NCI-H524 (cell line): ENCODE data around the gene ARHGEF7.
"Not testable (repeated sequence)": the region's sequence is repeated elsewhere in the genome, so short reads cannot be mapped to it uniquely, and the experiment has no call there.

ENCODE experiments used
- DNase-seq, 2 experiments: peaks; one replicate each; lab custom pipeline; 2025; lab: John Stamatoyannopoulos, UW

ARHGEF7 gene

DNA sequence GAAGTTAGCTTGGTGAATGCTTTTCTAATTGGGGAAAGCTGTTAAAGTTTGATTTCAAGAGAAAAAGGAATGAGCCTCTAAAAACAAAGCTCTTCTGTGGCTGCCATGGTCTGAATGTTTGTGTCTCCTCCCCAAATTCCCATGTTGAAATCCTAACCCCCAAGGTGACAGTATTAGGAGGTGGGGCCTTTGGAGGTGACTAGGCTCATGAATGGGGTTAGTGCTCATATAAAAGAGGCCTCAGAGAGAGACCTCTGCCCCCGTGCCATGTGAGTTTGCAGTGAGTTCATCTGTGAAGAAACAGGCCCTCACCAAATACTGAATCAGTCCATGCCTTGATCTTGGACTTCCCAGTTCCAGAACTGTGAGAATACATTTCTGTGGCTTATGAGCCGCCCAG lies 56.5 kb downstream of the ARHGEF7 start:
- no peak for DNase-seq

DNA sequence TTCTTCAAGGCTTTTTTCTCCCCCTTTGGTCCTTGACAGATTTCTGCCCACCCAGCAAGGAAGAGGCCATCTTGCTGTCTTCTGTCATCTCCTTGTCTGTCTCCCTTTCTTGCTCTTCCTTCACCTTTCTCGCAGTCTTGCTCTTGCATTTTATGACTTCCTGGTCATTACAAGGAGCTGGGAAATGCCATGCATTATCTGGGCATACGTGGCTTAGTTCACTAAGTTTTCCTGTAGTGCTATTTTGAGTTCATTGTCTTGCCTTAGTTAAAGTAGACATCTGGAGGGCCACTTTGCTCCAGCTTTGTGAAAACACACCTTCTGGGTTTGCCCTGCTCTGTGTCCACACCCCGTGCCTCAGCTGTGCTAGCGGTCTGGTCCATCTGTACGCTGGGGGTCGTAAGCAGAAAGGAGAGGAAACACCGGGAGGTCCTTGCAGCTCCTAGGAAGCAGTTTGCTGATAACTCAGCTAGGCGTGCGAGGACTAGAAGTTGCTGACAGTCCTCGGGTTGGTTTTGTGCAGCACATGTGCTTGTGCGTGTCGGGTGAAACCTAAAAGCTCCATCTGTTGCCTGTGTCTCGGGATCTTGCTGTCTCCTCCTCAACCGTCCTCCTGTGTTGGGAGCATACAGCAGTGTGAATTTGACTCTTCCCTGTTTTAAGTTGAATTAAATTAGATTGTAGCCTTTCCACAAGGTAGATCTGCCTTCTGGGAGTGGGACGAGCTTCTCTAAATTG lies 59.4 kb downstream of the ARHGEF7 start:
- peak; percentile 27 to 63 for DNase-seq

DNA sequence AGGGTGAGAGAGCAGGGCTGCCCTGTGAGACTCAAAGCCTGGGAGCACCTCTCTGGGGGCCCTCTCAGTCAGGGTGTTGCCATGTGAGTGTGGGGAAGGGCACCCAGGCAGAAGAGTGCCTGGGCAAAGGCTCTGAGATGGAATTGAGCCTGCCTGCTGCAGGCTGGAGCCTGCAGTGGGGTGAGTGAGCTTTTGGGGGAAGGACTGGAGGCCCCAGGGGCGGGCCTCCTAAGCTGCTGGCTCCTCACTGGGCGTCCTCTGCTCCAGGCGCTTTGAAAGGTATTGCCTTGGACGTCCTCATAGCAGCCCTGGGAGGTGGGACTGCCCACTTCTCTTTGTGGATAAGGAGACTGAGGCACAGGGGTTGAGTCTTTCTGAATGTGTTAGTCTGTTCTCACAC lies 60.3 kb downstream of the ARHGEF7 start:
- DNase-seq: no peak

DNA sequence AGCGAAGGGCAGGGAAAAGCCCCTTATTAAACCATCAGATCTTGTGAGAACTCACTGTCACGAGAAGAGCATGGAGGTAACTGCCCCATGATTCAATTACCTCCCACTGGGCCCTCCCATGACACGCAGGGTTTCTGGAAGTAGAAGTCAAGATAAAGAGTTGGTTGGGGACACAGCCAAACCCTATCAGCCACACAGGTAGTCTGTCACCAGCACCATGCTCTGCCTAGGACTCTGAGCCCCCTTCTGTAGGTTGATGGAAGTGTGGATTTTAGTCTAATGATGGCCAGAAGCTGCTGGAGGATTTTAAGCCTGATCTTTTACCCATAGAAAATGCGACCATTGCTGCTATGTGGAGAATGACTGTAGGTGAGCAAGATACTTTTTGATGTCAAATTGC lies 60.8 kb downstream of the ARHGEF7 start:
- no peak for DNase-seq

DNA sequence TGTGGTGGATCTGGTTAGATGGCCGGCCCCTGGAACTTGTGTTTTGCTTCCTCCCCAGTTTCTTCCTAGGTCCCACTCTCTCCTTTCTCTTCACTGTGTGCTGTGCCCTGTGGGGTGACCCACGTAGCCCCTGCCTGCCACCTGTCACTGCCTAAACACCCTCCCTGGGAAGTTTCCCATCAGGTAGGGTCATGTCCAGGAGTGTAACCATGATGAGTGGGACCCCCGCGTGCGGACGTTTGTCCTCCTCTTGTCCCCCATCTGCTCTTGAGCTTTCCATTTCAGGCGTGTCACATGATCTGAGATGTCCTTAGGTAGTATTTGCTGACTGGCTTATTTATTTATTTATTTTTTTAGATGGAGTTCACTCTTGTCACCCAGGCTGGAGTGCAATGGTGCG lies 61.3 kb downstream of the ARHGEF7 start:
- no peak for DNase-seq

DNA sequence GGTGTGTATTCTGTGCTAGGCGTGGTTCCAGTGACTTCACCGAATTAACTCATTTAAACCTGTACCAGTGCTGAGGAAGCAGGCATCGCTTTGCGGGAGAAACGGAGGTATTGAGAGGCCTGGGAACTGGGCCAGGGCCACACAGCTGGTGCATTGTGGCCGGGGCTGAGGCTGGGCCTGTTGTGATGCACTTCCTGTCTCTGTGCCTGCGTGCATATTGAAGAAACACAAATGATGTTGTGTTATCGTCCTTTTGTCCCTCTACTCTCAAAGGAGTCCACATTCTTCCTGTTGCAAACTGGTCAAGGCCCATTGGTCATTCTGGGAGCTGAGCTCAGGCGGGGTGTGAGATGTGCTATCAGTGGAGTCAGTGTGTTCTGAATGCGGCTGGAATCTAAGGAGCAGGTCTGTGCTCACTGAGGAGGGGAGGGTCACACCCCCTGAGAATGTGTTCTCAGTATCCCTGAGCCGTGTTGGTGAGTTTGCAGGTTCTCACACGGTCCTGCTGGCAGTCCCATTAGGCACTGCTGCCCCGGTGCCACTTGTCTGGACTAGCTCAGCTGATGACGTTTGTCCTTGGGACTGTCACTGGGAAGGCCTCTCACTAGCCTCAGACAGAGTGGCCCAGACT lies 62.1 kb downstream of the ARHGEF7 start:
- DNase-seq: no peak

DNA sequence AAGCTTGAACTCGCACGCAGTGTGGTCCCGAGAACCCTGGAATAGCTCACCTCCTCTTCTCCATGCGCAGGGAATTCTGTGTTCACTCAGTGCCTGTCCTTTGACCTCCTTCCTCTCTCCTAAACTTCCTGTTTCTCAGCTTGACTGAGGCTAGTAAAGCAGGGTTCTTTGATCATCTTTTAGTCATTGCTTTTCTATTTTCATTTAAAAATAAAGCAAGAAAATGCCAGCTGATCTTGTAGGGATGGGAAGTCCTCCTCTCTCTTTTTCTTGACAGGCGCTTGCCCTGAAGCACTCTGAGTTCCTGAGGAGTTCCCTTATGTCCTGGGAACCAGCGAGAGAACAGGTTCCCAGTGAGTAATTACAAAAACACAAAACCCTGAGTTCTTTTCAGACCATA lies 62.8 kb downstream of the ARHGEF7 start:
- no peak for DNase-seq

DNA sequence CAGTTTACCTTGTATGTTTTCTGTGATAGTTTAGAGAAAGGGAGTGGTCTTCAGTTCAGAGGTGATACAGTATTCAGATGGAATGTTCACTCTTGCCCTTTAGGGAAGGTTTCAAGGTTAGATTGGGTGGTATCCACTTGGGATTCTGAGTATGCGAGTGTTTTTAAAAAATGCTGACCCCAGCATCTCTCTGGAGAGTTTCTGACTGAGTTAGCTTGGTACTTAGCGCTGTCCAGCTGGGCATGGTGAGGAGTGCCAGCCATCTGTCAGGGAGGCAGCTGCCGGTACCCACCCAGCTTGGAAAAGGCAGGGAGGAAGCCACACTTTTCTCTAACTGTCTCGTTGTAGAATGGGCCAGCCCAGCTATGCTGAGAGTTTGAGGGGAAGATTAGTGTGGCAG lies 63.3 kb downstream of the ARHGEF7 start:
- peak; percentile 29 to 78 for DNase-seq

DNA sequence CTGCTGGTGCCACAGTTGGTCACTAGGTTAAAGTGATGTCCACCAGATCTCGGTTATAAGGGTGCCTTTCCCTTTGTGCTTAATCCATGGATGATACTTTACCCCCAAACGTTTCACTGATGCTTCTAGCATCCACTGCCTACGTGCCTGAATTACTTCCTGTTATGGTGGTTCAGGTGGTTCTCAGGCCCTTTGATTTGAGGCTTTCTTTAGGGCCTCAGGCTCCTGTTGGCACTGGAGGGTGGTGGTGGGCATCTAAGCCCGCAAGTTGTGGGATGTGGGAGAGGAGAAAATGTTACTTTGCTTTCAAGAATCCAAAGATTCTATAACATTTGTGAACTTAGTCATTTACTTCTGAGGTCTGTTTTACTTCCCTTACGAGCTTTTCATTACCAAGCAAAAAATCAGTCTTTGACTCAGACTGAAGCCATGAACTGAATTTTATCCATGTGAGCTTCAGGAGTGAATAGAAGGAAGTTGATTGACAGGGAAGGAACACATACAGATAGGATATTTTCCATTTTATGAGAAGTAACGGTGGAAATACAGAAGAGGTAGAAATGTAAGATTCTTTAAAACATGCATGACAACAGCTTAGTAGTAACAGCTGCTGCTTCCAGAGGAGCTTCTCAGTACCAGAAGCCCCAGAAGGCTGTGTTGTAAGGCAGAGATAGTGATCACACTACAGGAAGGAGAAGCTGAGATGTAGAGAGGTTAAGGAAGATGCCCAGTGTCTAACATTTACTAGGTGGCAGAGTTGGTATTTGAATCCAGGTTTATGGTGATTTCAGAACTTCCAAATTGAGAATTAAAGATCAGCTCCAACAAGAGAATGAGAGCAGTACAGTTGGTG lies 65.0 kb downstream of the ARHGEF7 start:
- peak in 1 of 2 experiments; percentile 10 for DNase-seq

DNA sequence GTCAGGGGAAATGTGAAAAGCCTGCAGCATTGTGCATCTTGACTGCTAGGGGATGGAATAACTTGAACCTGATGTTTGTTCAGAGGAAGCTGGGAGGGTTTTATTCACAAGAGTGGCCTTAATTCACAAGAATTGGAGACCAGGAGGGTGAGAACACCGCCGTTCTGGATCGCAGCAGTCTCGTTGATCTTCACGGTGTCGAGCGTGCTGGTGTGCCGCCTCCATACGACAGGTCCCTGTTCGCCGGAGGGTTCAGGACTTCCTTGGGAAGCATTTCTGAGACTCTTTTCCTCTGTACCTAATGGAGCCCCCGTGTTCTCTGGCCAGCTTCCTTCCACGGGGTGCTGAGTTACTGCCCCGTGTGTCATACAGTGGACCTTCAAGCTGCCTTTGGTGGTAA lies 66.9 kb downstream of the ARHGEF7 start:
- no peak for DNase-seq

DNA sequence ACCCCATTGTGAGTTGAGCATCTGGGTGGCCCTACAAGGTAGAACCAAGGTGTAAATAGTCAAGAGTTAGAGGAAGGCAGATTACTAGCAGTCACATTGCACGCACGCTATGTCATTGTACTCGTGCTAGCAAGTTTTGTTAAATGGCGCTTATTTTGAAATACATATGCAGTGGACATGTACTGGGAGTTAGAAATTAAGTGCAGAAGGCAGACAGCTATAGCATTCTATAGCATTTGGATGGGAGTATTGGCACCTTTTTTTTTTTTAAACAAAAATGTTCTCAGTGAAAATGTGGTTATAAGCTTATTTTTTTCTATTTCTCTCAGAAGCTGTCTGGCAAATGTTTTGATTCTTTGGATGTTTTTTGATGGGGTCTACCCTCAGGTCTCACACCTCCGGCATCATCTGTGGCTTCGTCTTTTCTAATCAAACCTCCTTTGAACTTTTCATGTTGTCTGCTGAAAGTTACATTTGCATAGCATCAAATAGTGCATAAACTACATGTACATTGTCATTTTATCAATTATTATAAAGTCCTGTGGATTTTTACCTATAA lies 68.1 kb downstream of the ARHGEF7 start:
- no peak for DNase-seq

DNA sequence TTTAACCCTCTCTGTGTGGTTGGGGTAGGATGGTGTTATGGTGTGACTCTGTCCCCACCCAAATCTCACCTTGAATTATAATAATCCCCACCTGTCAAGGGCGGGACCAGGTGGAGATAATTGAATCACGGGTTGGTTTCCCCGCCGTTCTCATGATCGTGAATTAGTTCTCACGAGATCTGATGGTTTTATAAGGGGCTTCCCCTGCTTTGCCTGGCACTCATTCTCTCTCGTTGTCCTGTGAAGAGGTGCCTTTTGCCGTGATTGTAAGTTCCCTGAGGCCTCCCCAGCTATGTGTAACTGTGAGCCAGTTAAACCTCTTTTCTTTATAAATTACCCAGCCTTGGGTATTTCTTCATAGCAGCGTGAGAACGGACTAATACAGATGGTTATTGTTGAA lies 68.8 kb downstream of the ARHGEF7 start:
- DNase-seq: no peak

DNA sequence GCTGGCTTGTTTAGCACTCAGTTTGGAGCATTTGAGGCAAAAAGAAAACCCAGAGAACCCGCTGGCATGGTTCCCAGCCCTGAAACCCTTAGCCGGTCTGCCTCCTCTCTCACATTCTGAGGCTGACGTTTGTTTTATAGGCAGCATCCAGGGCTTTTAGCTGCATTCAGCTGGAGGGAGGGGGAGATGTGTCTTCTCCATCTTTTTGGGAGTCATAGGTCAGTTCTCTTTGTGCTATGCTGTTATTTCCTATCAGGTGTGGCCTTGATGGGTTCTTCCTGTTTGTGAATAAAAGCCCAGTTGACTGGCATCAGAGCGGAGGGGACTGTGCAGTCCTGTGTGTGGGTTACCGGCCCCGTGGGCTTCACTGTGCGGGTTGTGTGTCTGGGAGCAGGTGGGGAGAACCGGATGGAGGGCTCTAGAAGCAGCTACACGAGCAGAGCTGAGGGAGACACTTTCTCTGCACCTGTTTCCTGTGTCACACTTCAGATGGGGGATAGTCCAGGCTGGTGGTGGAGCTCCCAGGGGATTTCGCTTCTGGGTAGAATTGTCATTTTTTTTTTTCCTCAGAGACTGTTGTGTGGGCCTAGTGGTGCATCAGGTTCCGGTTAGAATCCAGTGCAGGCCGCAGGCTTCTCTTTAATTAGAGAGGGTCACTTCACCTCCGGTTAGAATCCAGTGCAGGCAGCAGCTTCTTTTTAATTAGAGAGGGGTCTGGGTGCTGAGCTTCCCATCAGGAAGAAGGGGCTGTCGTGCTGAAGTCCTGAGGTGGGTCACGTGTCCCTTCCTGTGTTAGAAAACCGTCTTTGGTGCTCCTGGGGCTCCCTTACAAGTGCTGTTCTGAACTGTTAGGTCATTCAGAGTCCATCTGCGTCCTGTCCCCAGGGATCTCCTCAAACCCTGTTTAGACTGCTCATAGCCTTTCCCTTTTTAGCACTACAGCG lies 69.6 kb downstream of the ARHGEF7 start:
- peak; percentile 11 to 66 for DNase-seq

DNA sequence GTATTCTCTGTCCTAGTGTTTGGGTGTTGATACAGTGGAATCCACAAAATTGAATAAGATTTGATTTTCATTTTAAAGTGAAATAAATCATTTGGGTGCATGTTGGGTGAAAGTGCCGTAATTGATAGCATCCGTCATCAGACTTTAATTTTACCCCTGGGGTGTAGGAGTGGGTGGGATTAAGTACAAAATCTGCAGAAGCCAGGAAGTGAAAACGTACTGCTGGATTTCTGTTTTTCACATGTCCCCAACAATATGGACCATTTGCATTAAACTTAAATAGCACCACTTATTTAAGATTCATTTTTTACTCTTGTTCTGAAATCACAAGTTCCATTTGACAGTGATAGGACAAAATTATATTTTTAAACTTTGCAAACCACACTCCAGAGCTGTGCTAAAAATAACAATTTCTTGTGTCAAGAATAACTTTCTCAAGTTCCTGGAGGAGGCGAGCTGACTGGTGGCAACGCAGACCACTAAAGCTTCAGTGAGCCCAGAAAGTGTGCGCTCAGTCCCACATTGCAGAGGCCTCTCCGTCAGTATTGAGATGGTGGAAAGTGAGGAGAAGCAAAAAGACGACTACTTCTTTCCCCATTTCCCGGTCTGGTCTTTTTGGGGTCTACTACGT lies 71.3 kb downstream of the ARHGEF7 start:
- DNase-seq: no peak

DNA sequence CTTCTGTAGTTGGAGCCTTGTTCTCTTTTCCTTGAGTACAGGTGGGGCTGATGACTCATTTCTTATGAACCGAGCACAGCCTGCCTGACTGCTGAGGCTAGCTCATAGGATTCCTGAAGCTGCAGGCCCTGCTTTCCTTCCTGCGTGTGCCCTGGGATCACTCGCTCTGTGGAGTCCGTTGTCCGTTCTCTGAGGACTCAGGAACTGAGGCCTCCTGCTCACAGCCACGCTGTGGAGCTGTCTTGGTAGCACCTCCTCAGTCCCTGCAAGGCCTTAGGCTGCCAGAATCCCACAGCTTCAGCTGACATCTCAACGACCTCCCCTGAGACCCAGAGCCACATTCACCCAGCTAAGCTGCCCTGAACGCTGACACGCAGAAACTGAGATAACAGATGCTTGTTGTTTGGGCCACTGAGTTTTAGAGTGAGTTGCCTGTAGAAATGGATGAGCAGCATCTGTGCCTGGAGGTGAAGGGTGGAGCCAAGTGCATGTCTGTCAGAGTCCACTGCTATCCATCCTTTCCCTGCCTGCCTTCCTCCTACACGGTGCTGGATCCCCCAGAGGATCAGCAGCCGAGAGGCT lies 72.9 kb downstream of the ARHGEF7 start:
- DNase-seq: peak; percentile 93

DNA sequence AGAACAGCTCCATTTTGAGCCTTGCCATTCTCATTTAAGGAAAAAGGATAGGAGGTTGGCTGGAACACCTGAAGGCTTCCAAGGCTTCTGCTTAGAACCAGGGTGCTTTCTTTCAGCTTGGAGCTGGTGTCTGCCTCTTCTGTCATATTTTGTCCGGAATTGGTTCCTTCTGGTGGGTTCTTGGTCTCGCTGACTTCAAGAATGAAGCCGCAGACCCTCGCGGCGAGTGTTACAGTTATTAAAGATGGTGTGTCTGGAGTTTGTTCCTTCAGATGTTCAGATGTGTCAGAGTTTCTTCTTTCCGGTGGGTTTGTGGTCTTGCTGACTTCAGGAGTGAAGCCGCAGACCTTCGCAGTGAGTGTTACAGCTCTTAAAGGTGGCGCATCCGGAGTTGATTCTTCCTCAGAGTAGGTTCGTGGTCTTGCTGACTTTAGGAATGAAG lies 74.0 kb downstream of the ARHGEF7 start:
- DNase-seq: not testable (repeated sequence)

DNA sequence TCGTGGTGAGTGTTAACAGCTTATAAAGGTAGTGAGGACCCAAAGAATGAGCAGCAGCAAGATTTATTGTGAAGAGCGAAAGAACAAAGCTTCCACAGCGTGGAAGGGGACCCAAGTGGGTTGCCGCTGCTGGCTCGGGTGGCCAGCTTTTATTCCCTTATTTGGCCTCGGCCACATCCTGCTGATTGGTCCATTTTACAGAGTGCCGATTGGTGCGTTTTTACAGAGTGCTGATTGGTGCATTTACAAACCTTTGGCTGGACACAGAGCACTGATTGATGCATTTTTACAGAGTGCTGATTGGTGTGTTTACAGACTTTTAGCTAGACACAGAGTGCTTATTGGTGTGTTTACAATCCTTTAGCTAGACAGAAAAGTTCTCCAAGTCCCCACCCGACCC lies 74.4 kb downstream of the ARHGEF7 start:
- not testable (repeated sequence) for DNase-seq

DNA sequence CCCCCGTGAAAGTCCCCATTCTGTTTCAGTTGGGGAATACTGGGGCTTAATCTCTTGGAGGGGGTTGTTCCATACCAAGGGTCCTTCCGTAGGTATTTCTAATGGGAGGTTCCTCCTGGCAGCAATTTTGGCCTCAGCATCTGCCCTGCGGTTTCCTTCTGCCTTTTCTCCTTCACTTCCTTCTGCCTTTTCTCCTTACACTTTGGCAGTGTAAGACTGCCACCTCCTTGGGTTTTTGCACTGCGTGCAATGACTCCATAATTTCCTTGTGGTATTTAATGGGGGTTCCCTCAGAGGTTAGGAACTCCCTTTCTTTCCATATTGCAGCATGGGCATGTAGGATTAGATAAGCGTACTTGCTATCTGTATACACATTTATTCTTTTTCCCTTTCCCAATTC lies 78.1 kb downstream of the ARHGEF7 start:
- not testable (repeated sequence) for DNase-seq

DNA sequence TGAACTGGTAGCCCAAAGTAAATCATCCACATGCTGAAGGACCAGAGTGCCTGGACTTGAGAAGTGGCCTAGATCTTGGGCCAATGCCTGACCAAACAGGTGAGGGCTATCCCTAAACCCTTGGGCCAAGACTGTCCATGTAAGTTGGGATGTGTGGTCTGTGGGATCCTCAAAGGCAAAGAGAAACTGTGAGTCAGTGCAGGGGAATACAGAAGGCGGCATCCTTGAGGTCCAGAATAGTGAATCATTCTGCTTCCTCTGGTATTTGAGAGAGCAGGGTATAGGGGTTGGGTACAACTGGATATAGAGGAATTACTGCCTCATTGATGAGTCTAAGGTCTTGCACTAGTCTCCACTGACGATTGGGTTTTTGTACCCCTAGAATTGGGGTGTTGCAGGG lies 79.5 kb downstream of the ARHGEF7 start:
- DNase-seq: not testable (repeated sequence)

DNA sequence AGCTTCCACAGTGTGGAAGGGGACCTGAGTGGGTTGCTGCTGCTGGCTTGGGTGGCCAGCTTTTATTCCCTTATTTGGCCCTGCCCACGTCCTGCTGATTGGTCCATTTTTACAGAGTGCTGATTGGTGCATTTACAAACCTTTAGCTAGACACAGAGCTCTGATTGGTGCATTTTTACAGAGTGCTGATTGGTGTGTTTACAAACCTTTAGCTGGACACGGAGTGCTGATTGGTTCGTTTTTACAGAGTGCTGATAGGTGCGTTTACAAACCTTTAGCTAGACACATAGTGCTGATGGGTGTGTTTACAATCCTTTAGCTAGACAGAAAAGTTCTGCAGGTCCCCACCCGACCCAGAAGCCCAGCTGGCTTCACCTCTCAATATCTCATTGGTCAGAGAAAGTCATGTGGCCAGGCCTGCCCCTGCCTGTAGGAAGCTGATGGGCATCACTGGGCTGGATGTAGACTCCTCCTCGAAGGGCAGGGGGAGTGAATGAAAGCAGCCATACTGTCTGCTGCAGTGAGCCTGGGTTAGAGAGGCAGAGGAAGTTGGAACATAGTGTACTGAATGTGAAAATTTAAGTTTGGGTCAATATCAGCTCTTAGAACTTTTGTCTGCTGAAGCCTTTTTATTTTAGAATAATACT lies 83.7 kb downstream of the ARHGEF7 start:
- DNase-seq: not testable (repeated sequence)
